ENCODE data around the gene HACD1. TPM values are rescaled to one million over a fixed set of nuclear protein-coding genes. Genes with fewer than 3 reads are reported as not detected.

The HACD1 gene
- total RNA-seq, 1 donor from 2014 or later = 3.0 TPM

Other genes starting within 250 kb of the HACD1 start
- 2.5 TPM for gene ST8SIA6, start 162.8 kb downstream of the HACD1 start, total RNA-seq
- 25.1 TPM for gene STAM, start 26.8 kb upstream of the HACD1 start, total RNA-seq
- gene TMEM236, start 134.8 kb upstream of the HACD1 start, total RNA-seq = 0.49 TPM
- 35.8 TPM for gene MRC1, start 192.0 kb upstream of the HACD1 start, total RNA-seq

Measured in sciatic nerve (tissue), 1 donor.